PFSK-1 (cell line): ENCODE results near the gene TRIM8.

Source experiments
- FOXP2 ChIP-seq: optimal IDR thresholded peaks from 2 replicates; pipeline ENCODE3; 2011; ENCODE audit warnings: borderline replicate concordance, control low read depth, inconsistent platforms; ENCODE audit not compliant: insufficient read depth; ENCODE audit errors: extremely low read length, extremely low read depth
- POLR2AphosphoS5 ChIP-seq: IDR thresholded peaks from 2 replicates; pipeline ENCODE4 v1.6.1; 2012; ENCODE audit warnings: low read depth, mild to moderate bottlenecking, control low read depth, low read length, moderate library complexity
- REST ChIP-seq, 2 experiments: IDR thresholded peaks; 2 replicates each; pipeline versions ENCODE4 v1.6.1 to v1.8.0; 2011 to 2012; ENCODE audit warnings: low read depth in 2 of 2, low read length in 2 of 2, control low read depth in 1 of 2, inconsistent platforms in 1 of 2, mild to moderate bottlenecking in 1 of 2, moderate library complexity in 1 of 2; ENCODE audit not compliant: insufficient read depth in 1 of 2
- SIN3A ChIP-seq: IDR thresholded peaks from 2 replicates; pipeline ENCODE4 v1.6.1; 2012; ENCODE audit warnings: mild to moderate bottlenecking, low read length, moderate library complexity, borderline replicate concordance; ENCODE audit not compliant: insufficient read depth
- TAF1 ChIP-seq: IDR thresholded peaks from 2 replicates; pipeline ENCODE4 v1.6.1; 2012; ENCODE audit warnings: low read length, control low read depth, borderline replicate concordance; ENCODE audit not compliant: insufficient read depth

The TRIM8 gene

DNA sequence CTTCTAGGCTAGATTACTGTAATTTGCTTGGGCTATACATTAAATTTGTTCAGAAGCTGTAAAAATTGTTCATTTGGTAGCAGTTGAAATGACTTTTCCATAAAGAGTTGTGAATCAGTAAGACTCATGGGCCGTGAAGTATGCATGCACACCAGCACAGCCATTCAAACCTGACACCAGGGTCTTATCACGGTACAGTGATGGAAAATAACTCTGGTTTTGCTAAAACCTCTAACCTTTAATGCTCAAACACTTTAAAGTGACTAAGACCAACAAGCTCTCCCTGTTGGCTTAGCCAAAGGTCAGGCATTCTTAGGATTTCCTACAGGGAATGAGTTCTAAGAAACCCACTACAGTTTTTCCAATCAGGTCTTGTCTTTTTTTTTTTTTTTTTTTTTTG lies 58.5 kb downstream of the TRIM8 start:
- TF ChIP-seq TAF1 = no peak
- no peak for TF ChIP-seq POLR2AphosphoS5
- TF ChIP-seq FOXP2 = no peak
- no peak for TF ChIP-seq SIN3A
- no peak for TF ChIP-seq REST (IDR thresholded peaks at IDR 0.05; ENCODE audit: insufficient read depth in 1 of 2, low read depth in 2 of 2, low read length in 2 of 2)

DNA sequence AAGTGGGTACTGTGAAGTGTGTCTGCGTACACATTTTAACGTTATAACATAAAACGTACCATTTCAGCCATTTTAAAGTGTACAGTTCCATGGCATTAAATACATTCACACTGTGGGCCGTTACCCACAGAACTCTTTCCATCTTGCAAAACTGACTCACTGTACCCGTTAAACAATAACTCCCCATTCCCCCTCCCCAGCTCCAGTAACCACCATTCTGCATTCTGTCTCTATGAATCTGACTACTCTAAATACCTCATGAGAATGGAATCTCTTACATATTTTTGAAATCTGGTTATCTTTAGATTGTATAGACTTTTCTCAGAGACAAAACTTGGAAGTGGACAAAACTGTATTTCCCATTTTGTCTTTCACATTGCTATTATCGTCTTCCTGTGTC lies 60.6 kb downstream of the TRIM8 start:
- TF ChIP-seq REST (IDR thresholded peaks at IDR 0.05; ENCODE audit: insufficient read depth in 1 of 2, low read depth in 2 of 2, low read length in 2 of 2) (no peak), SIN3A (no peak), TAF1 (no peak), POLR2AphosphoS5 (no peak), FOXP2 (no peak)

- no peak for TF ChIP-seq TAF1
- no peak for TF ChIP-seq REST (IDR thresholded peaks at IDR 0.05; ENCODE audit: insufficient read depth in 1 of 2, low read depth in 2 of 2, low read length in 2 of 2)
Observed at GRCh38 chr10:102705531-102705930, 61.3 kb downstream of the TRIM8 start.
